WTC11 (cell line): Measurements from ENCODE around the gene FADS6. TPM values are rescaled to one million over a fixed set of nuclear protein-coding genes. Genes with fewer than 3 reads are reported as not detected.

Source experiments
- ATAC-seq: fragments of 200-7000 bp; cut with Tn5 transposase; 2 replicates; pipeline ENCODE4 v1.10.0; 2021; ENCODE audit warnings: mild to moderate bottlenecking, moderate library complexity
- CTCF ChIA-PET: fragments of 300-600 bp; sonication (Branson Sonifier 250); formaldehyde crosslinking; loops from one replicate; lab custom pipeline; 2021; ENCODE audit warnings: antibody characterized with exemption; lab: Charles Lee
- POLR2A ChIA-PET: fragments of 350-600 bp; sonication (Branson Sonifier 250); formaldehyde crosslinking; loops from one replicate; lab custom pipeline; 2021; ENCODE audit warnings: antibody characterized with exemption; lab: Charles Lee
- DNase-seq: peaks from one replicate; pipeline ENCODE4 v3.0.0; 2021; ENCODE audit warnings: low spot score
- H3K27ac Mint-ChIP-seq: 2 replicates; pipeline ENCODE4 v1.8.0; 2021; ENCODE audit warnings: mixed read lengths
- H3K27me3 Mint-ChIP-seq: 2 replicates; pipeline ENCODE4 v1.8.0; 2021; ENCODE audit warnings: low read depth, mild to moderate bottlenecking, moderate library complexity, mixed read lengths
- H3K36me3 Mint-ChIP-seq: 2 replicates; pipeline ENCODE4 v1.8.0; 2021; ENCODE audit warnings: mixed read lengths
- H3K4me1 Mint-ChIP-seq: 2 replicates; pipeline ENCODE4 v1.8.0; 2022; ENCODE audit warnings: mixed read lengths
- H3K4me3 Mint-ChIP-seq: 2 replicates; pipeline ENCODE4 v1.8.0; 2021; ENCODE audit warnings: mild to moderate bottlenecking, moderate library complexity, mixed read lengths
- H3K9me3 Mint-ChIP-seq: 2 replicates; pipeline ENCODE4 v1.8.0; 2021; ENCODE audit warnings: mixed read lengths
- CREM ChIP-seq: sonication (generic); formaldehyde crosslinking; IDR thresholded peaks from 2 replicates; pipeline ENCODE4 v1.8.1; 2022; ENCODE audit warnings: mild to moderate bottlenecking, missing genetic modification reagents, moderate library complexity
- ESRRA ChIP-seq: sonication (generic); formaldehyde crosslinking; IDR thresholded peaks from 2 replicates; pipeline ENCODE4 v1.8.1; 2022; ENCODE audit warnings: mild to moderate bottlenecking, missing genetic modification reagents, borderline replicate concordance
- ETV6 ChIP-seq: sonication (generic); formaldehyde crosslinking; IDR thresholded peaks from 2 replicates; pipeline ENCODE4 v1.8.1; 2022; ENCODE audit warnings: mild to moderate bottlenecking, missing genetic modification reagents
- SP1 ChIP-seq: sonication (generic); formaldehyde crosslinking; conservative IDR thresholded peaks from 2 replicates; pipeline ENCODE4 v1.8.1; 2022; ENCODE audit warnings: missing genetic modification reagents
- ZNF317 ChIP-seq: sonication (generic); formaldehyde crosslinking; IDR thresholded peaks from 2 replicates; pipeline ENCODE4 v1.8.1; 2023; ENCODE audit warnings: low read depth, mild to moderate bottlenecking, moderate library complexity, missing genetic modification reagents, borderline replicate concordance
- ZNF396 ChIP-seq: fragments of 250-450 bp; sonication (Bioruptor Pico); IDR thresholded peaks from 2 replicates; pipeline ENCODE4 v1.8.0; 2021; ENCODE audit warnings: mild to moderate bottlenecking, moderate library complexity, borderline replicate concordance
- ZNF671 ChIP-seq: fragments of 250-450 bp; sonication (Bioruptor Pico); IDR thresholded peaks from 2 replicates; pipeline ENCODE4 v1.8.0; 2021; ENCODE audit warnings: mild to moderate bottlenecking
- total RNA-seq: library from RNA; stranded (reverse); gene quantifications from 3 replicates; pipeline ENCODE4 v1.2.3, GENCODE V29; 2021
- TF ChIP-seq, protein P1 (sequence below): fragments of 250-450 bp; sonication (Bioruptor Pico); IDR thresholded peaks from 2 replicates; pipeline ENCODE4 v1.9.0; 2021; ENCODE audit warnings: mild to moderate bottlenecking, borderline replicate concordance
- TF ChIP-seq, protein P2 (sequence below): sonication (generic); formaldehyde crosslinking; IDR thresholded peaks from 2 replicates; pipeline ENCODE4 v1.8.1; 2023; ENCODE audit warnings: mild to moderate bottlenecking, missing genetic modification reagents
- TF ChIP-seq, protein P3 (sequence below): sonication (generic); formaldehyde crosslinking; IDR thresholded peaks from 2 replicates; pipeline ENCODE4 v1.8.1; 2022; ENCODE audit warnings: mild to moderate bottlenecking, moderate library complexity, missing genetic modification reagents
- TF ChIP-seq, protein P4 (sequence below): sonication (generic); formaldehyde crosslinking; IDR thresholded peaks from 2 replicates; pipeline ENCODE4 v1.8.1; 2023; ENCODE audit warnings: mild to moderate bottlenecking, missing genetic modification reagents, moderate library complexity
- TF ChIP-seq, protein P5 (sequence below): sonication (generic); formaldehyde crosslinking; IDR thresholded peaks from 2 replicates; pipeline ENCODE4 v1.8.1; 2022; ENCODE audit warnings: missing genetic modification reagents, borderline replicate concordance
- TF ChIP-seq, protein P6 (sequence below): sonication (generic); formaldehyde crosslinking; IDR thresholded peaks from 2 replicates; pipeline ENCODE4 v1.8.0; 2022; ENCODE audit warnings: mild to moderate bottlenecking, missing genetic modification reagents
- TF ChIP-seq, protein P7 (sequence below): sonication (generic); formaldehyde crosslinking; IDR thresholded peaks from 2 replicates; pipeline ENCODE4 v1.8.0; 2023; ENCODE audit warnings: mild to moderate bottlenecking, missing genetic modification reagents
- TF ChIP-seq, protein P8 (sequence below): sonication (generic); formaldehyde crosslinking; conservative IDR thresholded peaks from 2 replicates; pipeline ENCODE4 v1.8.1; 2022; ENCODE audit warnings: mild to moderate bottlenecking, missing genetic modification reagents
- TF ChIP-seq, protein P9 (sequence below): sonication (generic); formaldehyde crosslinking; IDR thresholded peaks from 2 replicates; pipeline ENCODE4 v1.8.1; 2023; ENCODE audit warnings: mild to moderate bottlenecking, missing genetic modification reagents, moderate library complexity
- TF ChIP-seq, protein P10 (sequence below): sonication (generic); formaldehyde crosslinking; IDR thresholded peaks from 2 replicates; pipeline ENCODE4 v1.8.1; 2022; ENCODE audit warnings: low read depth, mild to moderate bottlenecking, moderate library complexity, missing genetic modification reagents, borderline replicate concordance

Gene FADS6
- total RNA-seq, 1 experiment from 2014 or later = 1.2 TPM

DNA sequence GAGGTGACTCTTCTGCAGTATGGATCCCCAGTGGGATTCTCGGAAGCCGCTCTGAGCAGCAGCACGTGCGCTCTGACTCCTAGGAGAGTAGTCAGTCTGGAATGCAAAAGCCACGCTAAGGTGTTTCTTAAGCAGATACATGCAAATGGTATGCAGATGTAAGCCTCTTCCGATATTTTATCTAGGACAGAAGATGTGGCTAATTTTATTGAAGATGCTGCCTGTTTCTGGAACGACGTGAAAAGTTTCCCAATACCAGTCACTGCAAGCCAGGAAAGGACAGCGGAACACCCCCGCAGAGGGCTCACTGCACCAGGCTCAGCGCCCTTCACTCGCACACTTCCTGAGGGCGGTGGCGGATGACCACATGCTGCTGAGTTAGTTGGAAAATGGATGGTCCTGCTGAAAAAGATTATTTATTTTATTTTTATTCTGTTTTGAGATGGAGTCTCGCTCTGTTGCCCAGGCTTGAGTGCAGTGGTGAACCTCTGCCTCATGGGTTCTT lies 10.1 kb downstream of the FADS6 start:
- Mint-ChIP-seq H3K4me1 (peaks cover 8% of the 10 kb centered on the region), H3K4me3 (no peak overlapping the region), H3K27ac (no peak overlapping the region; the same call in 1 of the 2 replicates), H3K36me3 (no peaks in the 10 kb centered on the region), H3K27me3 (peaks cover 11% of the 10 kb centered on the region), H3K9me3 (peaks cover 3% of the 10 kb centered on the region; the same call in 1 of the 2 replicates)
- POLR2A ChIA-PET = interaction anchor here (2.5 kb wide), 1 partner anchor 10 kb away, joined by 9 read pairs; the partner anchor contains the start of gene FDXR
- no peak for DNase-seq
- ATAC-seq = peak; percentile 38; the same call in 1 of the 2 replicates
- CTCF ChIA-PET = interaction anchor here (1.8 kb wide), 1 partner anchor 77 kb away, joined by 5 read pairs; no protein-coding TSS in a partner anchor
- TF ChIP-seq, protein P1, sequence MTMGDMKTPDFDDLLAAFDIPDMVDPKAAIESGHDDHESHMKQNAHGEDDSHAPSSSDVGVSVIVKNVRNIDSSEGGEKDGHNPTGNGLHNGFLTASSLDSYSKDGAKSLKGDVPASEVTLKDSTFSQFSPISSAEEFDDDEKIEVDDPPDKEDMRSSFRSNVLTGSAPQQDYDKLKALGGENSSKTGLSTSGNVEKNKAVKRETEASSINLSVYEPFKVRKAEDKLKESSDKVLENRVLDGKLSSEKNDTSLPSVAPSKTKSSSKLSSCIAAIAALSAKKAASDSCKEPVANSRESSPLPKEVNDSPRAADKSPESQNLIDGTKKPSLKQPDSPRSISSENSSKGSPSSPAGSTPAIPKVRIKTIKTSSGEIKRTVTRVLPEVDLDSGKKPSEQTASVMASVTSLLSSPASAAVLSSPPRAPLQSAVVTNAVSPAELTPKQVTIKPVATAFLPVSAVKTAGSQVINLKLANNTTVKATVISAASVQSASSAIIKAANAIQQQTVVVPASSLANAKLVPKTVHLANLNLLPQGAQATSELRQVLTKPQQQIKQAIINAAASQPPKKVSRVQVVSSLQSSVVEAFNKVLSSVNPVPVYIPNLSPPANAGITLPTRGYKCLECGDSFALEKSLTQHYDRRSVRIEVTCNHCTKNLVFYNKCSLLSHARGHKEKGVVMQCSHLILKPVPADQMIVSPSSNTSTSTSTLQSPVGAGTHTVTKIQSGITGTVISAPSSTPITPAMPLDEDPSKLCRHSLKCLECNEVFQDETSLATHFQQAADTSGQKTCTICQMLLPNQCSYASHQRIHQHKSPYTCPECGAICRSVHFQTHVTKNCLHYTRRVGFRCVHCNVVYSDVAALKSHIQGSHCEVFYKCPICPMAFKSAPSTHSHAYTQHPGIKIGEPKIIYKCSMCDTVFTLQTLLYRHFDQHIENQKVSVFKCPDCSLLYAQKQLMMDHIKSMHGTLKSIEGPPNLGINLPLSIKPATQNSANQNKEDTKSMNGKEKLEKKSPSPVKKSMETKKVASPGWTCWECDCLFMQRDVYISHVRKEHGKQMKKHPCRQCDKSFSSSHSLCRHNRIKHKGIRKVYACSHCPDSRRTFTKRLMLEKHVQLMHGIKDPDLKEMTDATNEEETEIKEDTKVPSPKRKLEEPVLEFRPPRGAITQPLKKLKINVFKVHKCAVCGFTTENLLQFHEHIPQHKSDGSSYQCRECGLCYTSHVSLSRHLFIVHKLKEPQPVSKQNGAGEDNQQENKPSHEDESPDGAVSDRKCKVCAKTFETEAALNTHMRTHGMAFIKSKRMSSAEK (CRISPR knock-in tag) = no peak
- TF ChIP-seq, protein P2, sequence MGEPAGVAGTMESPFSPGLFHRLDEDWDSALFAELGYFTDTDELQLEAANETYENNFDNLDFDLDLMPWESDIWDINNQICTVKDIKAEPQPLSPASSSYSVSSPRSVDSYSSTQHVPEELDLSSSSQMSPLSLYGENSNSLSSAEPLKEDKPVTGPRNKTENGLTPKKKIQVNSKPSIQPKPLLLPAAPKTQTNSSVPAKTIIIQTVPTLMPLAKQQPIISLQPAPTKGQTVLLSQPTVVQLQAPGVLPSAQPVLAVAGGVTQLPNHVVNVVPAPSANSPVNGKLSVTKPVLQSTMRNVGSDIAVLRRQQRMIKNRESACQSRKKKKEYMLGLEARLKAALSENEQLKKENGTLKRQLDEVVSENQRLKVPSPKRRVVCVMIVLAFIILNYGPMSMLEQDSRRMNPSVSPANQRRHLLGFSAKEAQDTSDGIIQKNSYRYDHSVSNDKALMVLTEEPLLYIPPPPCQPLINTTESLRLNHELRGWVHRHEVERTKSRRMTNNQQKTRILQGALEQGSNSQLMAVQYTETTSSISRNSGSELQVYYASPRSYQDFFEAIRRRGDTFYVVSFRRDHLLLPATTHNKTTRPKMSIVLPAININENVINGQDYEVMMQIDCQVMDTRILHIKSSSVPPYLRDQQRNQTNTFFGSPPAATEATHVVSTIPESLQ (CRISPR knock-in tag) = no peak
- TF ChIP-seq ETV6 (CRISPR knock-in tag) (no peak), SP1 (no peak), ZNF671 (CRISPR knock-in tag) (no peak), ESRRA (CRISPR knock-in tag) (no peak), ZNF396 (CRISPR knock-in tag) (no peak), CREM (CRISPR knock-in tag) (no peak), ZNF317 (no peak)
- TF ChIP-seq, protein P3, sequence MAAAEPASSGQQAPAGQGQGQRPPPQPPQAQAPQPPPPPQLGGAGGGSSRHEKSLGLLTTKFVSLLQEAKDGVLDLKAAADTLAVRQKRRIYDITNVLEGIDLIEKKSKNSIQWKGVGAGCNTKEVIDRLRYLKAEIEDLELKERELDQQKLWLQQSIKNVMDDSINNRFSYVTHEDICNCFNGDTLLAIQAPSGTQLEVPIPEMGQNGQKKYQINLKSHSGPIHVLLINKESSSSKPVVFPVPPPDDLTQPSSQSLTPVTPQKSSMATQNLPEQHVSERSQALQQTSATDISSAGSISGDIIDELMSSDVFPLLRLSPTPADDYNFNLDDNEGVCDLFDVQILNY (CRISPR knock-in tag) = no peak
- TF ChIP-seq, protein P4, sequence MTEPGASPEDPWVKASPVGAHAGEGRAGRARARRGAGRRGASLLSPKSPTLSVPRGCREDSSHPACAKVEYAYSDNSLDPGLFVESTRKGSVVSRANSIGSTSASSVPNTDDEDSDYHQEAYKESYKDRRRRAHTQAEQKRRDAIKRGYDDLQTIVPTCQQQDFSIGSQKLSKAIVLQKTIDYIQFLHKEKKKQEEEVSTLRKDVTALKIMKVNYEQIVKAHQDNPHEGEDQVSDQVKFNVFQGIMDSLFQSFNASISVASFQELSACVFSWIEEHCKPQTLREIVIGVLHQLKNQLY (CRISPR knock-in tag) = no peak
- TF ChIP-seq, protein P5, sequence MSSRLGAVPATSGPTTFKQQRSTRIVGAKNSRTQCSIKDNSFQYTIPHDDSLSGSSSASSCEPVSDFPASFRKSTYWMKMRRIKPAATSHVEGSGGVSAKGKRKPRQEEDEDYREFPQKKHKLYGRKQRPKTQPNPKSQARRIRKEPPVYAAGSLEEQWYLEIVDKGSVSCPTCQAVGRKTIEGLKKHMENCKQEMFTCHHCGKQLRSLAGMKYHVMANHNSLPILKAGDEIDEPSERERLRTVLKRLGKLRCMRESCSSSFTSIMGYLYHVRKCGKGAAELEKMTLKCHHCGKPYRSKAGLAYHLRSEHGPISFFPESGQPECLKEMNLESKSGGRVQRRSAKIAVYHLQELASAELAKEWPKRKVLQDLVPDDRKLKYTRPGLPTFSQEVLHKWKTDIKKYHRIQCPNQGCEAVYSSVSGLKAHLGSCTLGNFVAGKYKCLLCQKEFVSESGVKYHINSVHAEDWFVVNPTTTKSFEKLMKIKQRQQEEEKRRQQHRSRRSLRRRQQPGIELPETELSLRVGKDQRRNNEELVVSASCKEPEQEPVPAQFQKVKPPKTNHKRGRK (CRISPR knock-in tag) = no peak
- TF ChIP-seq, protein P6, sequence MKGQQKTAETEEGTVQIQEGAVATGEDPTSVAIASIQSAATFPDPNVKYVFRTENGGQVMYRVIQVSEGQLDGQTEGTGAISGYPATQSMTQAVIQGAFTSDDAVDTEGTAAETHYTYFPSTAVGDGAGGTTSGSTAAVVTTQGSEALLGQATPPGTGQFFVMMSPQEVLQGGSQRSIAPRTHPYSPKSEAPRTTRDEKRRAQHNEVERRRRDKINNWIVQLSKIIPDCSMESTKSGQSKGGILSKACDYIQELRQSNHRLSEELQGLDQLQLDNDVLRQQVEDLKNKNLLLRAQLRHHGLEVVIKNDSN = no peak
- TF ChIP-seq, protein P7, sequence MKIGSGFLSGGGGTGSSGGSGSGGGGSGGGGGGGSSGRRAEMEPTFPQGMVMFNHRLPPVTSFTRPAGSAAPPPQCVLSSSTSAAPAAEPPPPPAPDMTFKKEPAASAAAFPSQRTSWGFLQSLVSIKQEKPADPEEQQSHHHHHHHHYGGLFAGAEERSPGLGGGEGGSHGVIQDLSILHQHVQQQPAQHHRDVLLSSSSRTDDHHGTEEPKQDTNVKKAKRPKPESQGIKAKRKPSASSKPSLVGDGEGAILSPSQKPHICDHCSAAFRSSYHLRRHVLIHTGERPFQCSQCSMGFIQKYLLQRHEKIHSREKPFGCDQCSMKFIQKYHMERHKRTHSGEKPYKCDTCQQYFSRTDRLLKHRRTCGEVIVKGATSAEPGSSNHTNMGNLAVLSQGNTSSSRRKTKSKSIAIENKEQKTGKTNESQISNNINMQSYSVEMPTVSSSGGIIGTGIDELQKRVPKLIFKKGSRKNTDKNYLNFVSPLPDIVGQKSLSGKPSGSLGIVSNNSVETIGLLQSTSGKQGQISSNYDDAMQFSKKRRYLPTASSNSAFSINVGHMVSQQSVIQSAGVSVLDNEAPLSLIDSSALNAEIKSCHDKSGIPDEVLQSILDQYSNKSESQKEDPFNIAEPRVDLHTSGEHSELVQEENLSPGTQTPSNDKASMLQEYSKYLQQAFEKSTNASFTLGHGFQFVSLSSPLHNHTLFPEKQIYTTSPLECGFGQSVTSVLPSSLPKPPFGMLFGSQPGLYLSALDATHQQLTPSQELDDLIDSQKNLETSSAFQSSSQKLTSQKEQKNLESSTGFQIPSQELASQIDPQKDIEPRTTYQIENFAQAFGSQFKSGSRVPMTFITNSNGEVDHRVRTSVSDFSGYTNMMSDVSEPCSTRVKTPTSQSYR (CRISPR knock-in tag) = no peak
- TF ChIP-seq, protein P8, sequence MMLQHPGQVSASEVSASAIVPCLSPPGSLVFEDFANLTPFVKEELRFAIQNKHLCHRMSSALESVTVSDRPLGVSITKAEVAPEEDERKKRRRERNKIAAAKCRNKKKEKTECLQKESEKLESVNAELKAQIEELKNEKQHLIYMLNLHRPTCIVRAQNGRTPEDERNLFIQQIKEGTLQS (CRISPR knock-in tag) = no peak
- TF ChIP-seq, protein P9, sequence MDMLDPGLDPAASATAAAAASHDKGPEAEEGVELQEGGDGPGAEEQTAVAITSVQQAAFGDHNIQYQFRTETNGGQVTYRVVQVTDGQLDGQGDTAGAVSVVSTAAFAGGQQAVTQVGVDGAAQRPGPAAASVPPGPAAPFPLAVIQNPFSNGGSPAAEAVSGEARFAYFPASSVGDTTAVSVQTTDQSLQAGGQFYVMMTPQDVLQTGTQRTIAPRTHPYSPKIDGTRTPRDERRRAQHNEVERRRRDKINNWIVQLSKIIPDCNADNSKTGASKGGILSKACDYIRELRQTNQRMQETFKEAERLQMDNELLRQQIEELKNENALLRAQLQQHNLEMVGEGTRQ (CRISPR knock-in tag) = no peak
- TF ChIP-seq, protein P10, sequence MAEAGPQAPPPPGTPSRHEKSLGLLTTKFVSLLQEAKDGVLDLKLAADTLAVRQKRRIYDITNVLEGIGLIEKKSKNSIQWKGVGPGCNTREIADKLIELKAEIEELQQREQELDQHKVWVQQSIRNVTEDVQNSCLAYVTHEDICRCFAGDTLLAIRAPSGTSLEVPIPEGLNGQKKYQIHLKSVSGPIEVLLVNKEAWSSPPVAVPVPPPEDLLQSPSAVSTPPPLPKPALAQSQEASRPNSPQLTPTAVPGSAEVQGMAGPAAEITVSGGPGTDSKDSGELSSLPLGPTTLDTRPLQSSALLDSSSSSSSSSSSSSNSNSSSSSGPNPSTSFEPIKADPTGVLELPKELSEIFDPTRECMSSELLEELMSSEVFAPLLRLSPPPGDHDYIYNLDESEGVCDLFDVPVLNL (CRISPR knock-in tag) = no peak
